GM23248 (cell line): Measurements from ENCODE around the gene POT1. TPM values are rescaled to one million over a fixed set of nuclear protein-coding genes. Genes with fewer than 3 reads are reported as not detected.

ENCODE experiments used
- DNase-seq: peaks from one replicate; pipeline ENCODE4 v3.0.0-alpha.2; 2015
- H2AFZ ChIP-seq: fragments of 200-600 bp; sonication (generic); 2 replicates; pipeline ENCODE4 v1.6.1; 2016; ENCODE audit warnings: antibody characterized with exemption
- H3F3A ChIP-seq: fragments of 200-600 bp; sonication (generic); 2 replicates; pipeline ENCODE4 v1.6.1; 2016; ENCODE audit warnings: mild to moderate bottlenecking, antibody characterized with exemption, mixed run types; ENCODE audit not compliant: insufficient read depth
- H3K27ac ChIP-seq: fragments of 200-600 bp; sonication (generic); 2 replicates; pipeline ENCODE4 v1.5.1; 2016; ENCODE audit warnings: mild to moderate bottlenecking
- H3K27me3 ChIP-seq: fragments of 200-600 bp; sonication (generic); replicated peaks from 2 replicates; pipeline ENCODE4 v1.6.1; 2016; ENCODE audit warnings: mild to moderate bottlenecking; ENCODE audit not compliant: insufficient read depth
- H3K36me3 ChIP-seq: fragments of 200-600 bp; sonication (generic); 2 replicates; pipeline ENCODE4 v1.6.1; 2016; ENCODE audit warnings: low read depth, mild to moderate bottlenecking
- H3K4me1 ChIP-seq: fragments of 200-600 bp; sonication (generic); 2 replicates; pipeline ENCODE4 v1.6.1; 2016; ENCODE audit warnings: mild to moderate bottlenecking; ENCODE audit not compliant: insufficient read depth
- H3K4me2 ChIP-seq: fragments of 200-600 bp; sonication (generic); one replicate; pipeline ENCODE4 v1.6.1; 2016; ENCODE audit warnings: mild to moderate bottlenecking; ENCODE audit not compliant: unreplicated experiment
- H3K4me3 ChIP-seq: fragments of 200-600 bp; sonication (generic); 2 replicates; pipeline ENCODE4 v1.5.1; 2016; ENCODE audit warnings: mild to moderate bottlenecking
- H3K79me2 ChIP-seq: fragments of 200-600 bp; sonication (generic); 2 replicates; pipeline ENCODE4 v1.6.1; 2016; ENCODE audit warnings: mild to moderate bottlenecking; ENCODE audit not compliant: insufficient read depth
- H3K9ac ChIP-seq: fragments of 200-600 bp; sonication (generic); 2 replicates; pipeline ENCODE4 v1.6.1; 2016; ENCODE audit warnings: mild to moderate bottlenecking
- H3K9me2 ChIP-seq: fragments of 200-600 bp; sonication (generic); 2 replicates; pipeline ENCODE4 v1.6.1; 2016; ENCODE audit warnings: mixed run types, mild to moderate bottlenecking, moderate library complexity; ENCODE audit not compliant: insufficient read depth
- H3K9me3 ChIP-seq: fragments of 200-600 bp; sonication (generic); one replicate; pipeline ENCODE4 v1.6.1; 2017; ENCODE audit warnings: low read depth
- H4K20me1 ChIP-seq: fragments of 200-600 bp; sonication (generic); 2 replicates; pipeline ENCODE4 v1.6.0; 2016; ENCODE audit not compliant: insufficient read depth
- EZH2 ChIP-seq: fragments of 200-600 bp; sonication (generic); IDR thresholded peaks from 2 replicates; pipeline ENCODE4 v1.6.1; 2018; ENCODE audit warnings: antibody characterized with exemption, mild to moderate bottlenecking; ENCODE audit not compliant: insufficient read depth, poor library complexity, severe bottlenecking
- EZH2phosphoT487 ChIP-seq: fragments of 200-600 bp; sonication (generic); IDR thresholded peaks from 2 replicates; pipeline ENCODE4 v1.6.1; 2018; ENCODE audit warnings: antibody characterized with exemption, moderate library complexity, mild to moderate bottlenecking, low read depth; ENCODE audit not compliant: insufficient read depth
- WGBS, 2 experiments: methylation state at CpG; one replicate each; pipeline ENCODE4 v1.1.6; 2015 to 2017; ENCODE audit warnings: low lambda C conversion rate in 2 of 2, low coverage in 1 of 2; ENCODE audit errors: missing lambda C conversion rate in 2 of 2; 5-methylcytosine and 5-hydroxymethylcytosine counted together
- in situ Hi-C: fragments of 300-500 bp; cut with MboI; formaldehyde crosslinking; loops from 2 replicates; pipeline ENCODE4 v1.15.0; 2020
- polyA plus RNA-seq: library from polyadenylated mRNA; unstranded; fragments of >200 nt; fragmentation: Nextera tagmentation; extraction: Ambion mirVana; gene quantifications from 2 replicates; pipeline ENCODE4 v1.2.1, GENCODE V29; 2016
- total RNA-seq: library from RNA; depleted of rRNA; stranded (reverse); fragments of >200 nt; shearing (Covaris generic); gene quantifications from 2 replicates; pipeline ENCODE4 v1.2.3, GENCODE V29; 2014

The POT1 gene
- total and polyA plus RNA-seq, 2 experiments from 2014 or later: 12.5 to 15.8 TPM

- in situ Hi-C loops: no loop called here
- H4K20me1 ChIP-seq: no peaks in the 10 kb centered on the region
- no peak for DNase-seq
- H3K9me3 ChIP-seq: no peaks in the 10 kb centered on the region
- no peaks in the 10 kb centered on the region for H3F3A ChIP-seq
- no peak overlapping the region for H3K4me2 ChIP-seq
- no peaks in the 10 kb centered on the region for H3K27me3 ChIP-seq
- no peak overlapping the region for H3K27ac ChIP-seq
- peaks cover 10% of the 10 kb centered on the region; the same call in 1 of the 2 replicates for H3K36me3 ChIP-seq
- no peak overlapping the region for H2AFZ ChIP-seq
- WGBS, 2 experiments: 92 to 95% methylated on average over 1 of the region's 1 CpG
- TF ChIP-seq EZH2phosphoT487 (no peak), EZH2 (no peak)
- H3K4me3 ChIP-seq: no peak overlapping the region
- no peaks in the 10 kb centered on the region for H3K9me2 ChIP-seq
- H3K9ac ChIP-seq: no peak overlapping the region
- H3K4me1 ChIP-seq: peaks cover 6% of the 10 kb centered on the region; the same call in 1 of the 2 replicates
- H3K79me2 ChIP-seq: peaks cover 29% of the 10 kb centered on the region
These were observed 19.8 kb downstream of the POT1 start for GRCh38 chr7:124909808-124910207.

GRCh38 chr7:124908259-124908658 is 21.4 kb downstream of the POT1 start:
- Histone ChIP-seq H3K9ac (no peak overlapping the region), H3K27ac (no peak overlapping the region), H3K9me3 (no peaks in the 10 kb centered on the region), H2AFZ (no peak overlapping the region), H3K36me3 (peaks cover 7% of the 10 kb centered on the region; the same call in 1 of the 2 replicates), H3K4me3 (no peak overlapping the region), H3F3A (no peaks in the 10 kb centered on the region), H3K9me2 (no peaks in the 10 kb centered on the region), H3K4me2 (no peak overlapping the region), H3K4me1 (peaks cover 6% of the 10 kb centered on the region; the same call in 1 of the 2 replicates), H3K79me2 (peaks cover 44% of the 10 kb centered on the region), H3K27me3 (no peaks in the 10 kb centered on the region), H4K20me1 (no peaks in the 10 kb centered on the region)
- DNase-seq: peak; percentile 14
- in situ Hi-C loops: no loop called here
- TF ChIP-seq EZH2phosphoT487 (no peak), EZH2 (no peak)

- Histone ChIP-seq H3K27me3 (no peaks in the 10 kb centered on the region), H2AFZ (no peak overlapping the region), H3K4me1 (peaks cover 6% of the 10 kb centered on the region; the same call in 1 of the 2 replicates), H3K9ac (no peak overlapping the region), H3K9me2 (no peaks in the 10 kb centered on the region), H3K27ac (no peak overlapping the region), H3K36me3 (0 out of 2 replicates have a peak, but pooled peaks cover 5% of the 10 kb centered on the region), H3K9me3 (no peaks in the 10 kb centered on the region), H3K79me2 (peaks cover 52% of the 10 kb centered on the region), H3F3A (no peaks in the 10 kb centered on the region), H3K4me2 (no peak overlapping the region), H4K20me1 (no peaks in the 10 kb centered on the region), H3K4me3 (no peak overlapping the region)
- DNase-seq: no peak
- in situ Hi-C loops: no loop called here
- 43 to 52% methylated on average over 1 of the region's 1 CpG for WGBS, 2 experiments
- no peak for TF ChIP-seq EZH2
- no peak for TF ChIP-seq EZH2phosphoT487
These were observed 22.1 kb downstream of the POT1 start for GRCh38 chr7:124907490-124907889.

DNA sequence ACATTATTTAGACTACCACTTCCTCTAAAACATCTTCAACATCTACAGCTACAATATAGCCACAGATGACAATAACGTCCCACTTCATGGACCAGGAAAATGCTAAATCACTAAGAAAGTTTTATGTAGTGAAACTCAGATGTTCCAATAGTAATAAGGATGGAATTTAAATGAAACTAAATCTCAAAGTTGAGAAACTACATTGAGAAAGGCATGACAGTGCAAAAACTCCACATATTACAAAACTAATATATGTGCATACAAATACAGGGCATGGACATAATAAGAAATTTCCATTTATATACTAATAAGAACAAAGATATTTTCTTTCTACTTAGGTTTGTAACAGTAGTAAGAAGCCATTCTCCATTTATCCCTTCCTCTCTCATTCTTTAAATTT is 31.1 kb downstream of the POT1 start:
- peaks cover 26% of the 10 kb centered on the region for H3K79me2 ChIP-seq
- WGBS, 2 experiments: 54 to 57% methylated on average over 1 of the region's 1 CpG
- no peaks in the 10 kb centered on the region for H3K9me2 ChIP-seq
- no peaks in the 10 kb centered on the region for H3K9me3 ChIP-seq
- no peak overlapping the region for H3K9ac ChIP-seq
- no peaks in the 10 kb centered on the region for H3K4me1 ChIP-seq
- H2AFZ ChIP-seq: no peak overlapping the region
- no peaks in the 10 kb centered on the region for H3F3A ChIP-seq
- H4K20me1 ChIP-seq: no peaks in the 10 kb centered on the region
- no peaks in the 10 kb centered on the region for H3K27me3 ChIP-seq
- 0 out of 2 replicates have a peak, but pooled peaks cover 6% of the 10 kb centered on the region for H3K36me3 ChIP-seq
- in situ Hi-C loops: no loop called here
- no peak overlapping the region for H3K27ac ChIP-seq
- no peak for TF ChIP-seq EZH2phosphoT487
- TF ChIP-seq EZH2: no peak
- H3K4me2 ChIP-seq: no peak overlapping the region
- peak; percentile 4 for DNase-seq
- H3K4me3 ChIP-seq: no peak overlapping the region

- WGBS, 2 experiments: 99% methylated on average over 3 of the region's 3 CpGs
- H3K4me3 ChIP-seq: no peak overlapping the region
- no peaks in the 10 kb centered on the region for H3K9me2 ChIP-seq
- H3K27me3 ChIP-seq: no peaks in the 10 kb centered on the region
- no peak for DNase-seq
- H3K9me3 ChIP-seq: no peaks in the 10 kb centered on the region
- no peak overlapping the region for H3K27ac ChIP-seq
- H3K9ac ChIP-seq: no peak overlapping the region
- no peaks in the 10 kb centered on the region for H3K4me1 ChIP-seq
- no peak for TF ChIP-seq EZH2
- H3K36me3 ChIP-seq: peaks cover 15% of the 10 kb centered on the region; the same call in 1 of the 2 replicates
- H3K4me2 ChIP-seq: no peak overlapping the region
- H4K20me1 ChIP-seq: no peaks in the 10 kb centered on the region
- in situ Hi-C loops: no loop called here
- H2AFZ ChIP-seq: no peak overlapping the region
- H3F3A ChIP-seq: no peaks in the 10 kb centered on the region
- 0 out of 2 replicates have a peak, but pooled peaks cover 2% of the 10 kb centered on the region for H3K79me2 ChIP-seq
These were observed 33.6 kb downstream of the POT1 start for GRCh38 chr7:124896001-124896400.
